ENCODE measurements around the gene SYNGR3. TPM values are rescaled to one million over a fixed set of nuclear protein-coding genes. Genes with fewer than 3 reads are reported as not detected.

SYNGR3 gene
- total and polyA plus RNA-seq, 2 of the 13 experiments (the other 11 are each of a cell fraction or from before 2014, with no cell fraction given), result 0.97 to 5.7 TPM

GRCh38 chr16:1946495-1947368 is 43.0 kb upstream of the SYNGR3 start (continued):
- TF ChIP-seq ZGPAT (CRISPR knock-in tag; IDR thresholded peaks at IDR 0.05) (0 out of 2 replicates have a peak, but pooled peaks have one; percentile 24), SIN3B (IDR thresholded peaks at IDR 0.05; ENCODE audit: low read length) (no peak), GABPA (IDR thresholded peaks at IDR 0.05; ENCODE audit: low read depth, low read length) (no peak), GABPA (CRISPR knock-in tag; IDR thresholded peaks at IDR 0.05; ENCODE audit: low read depth) (0 out of 2 replicates have a peak, but pooled peaks have one; percentile 22), GABPB1 (CRISPR knock-in tag; IDR thresholded peaks at IDR 0.05) (peak; percentile 75), SAP130 (CRISPR knock-in tag; IDR thresholded peaks at IDR 0.05; ENCODE audit: low read depth) (0 out of 2 replicates have a peak, but pooled peaks have one; percentile 14), CTCF (CRISPR knock-in tag; IDR thresholded peaks at IDR 0.05) (peak; percentile 56), CBX5 (CRISPR knock-in tag; IDR thresholded peaks at IDR 0.05; ENCODE audit: borderline replicate concordance) (0 out of 2 replicates have a peak, but pooled peaks have one; percentile 13), ZNF687 (CRISPR knock-in tag; IDR thresholded peaks at IDR 0.05) (peak; percentile 51), HNRNPL (IDR thresholded peaks at IDR 0.05; ENCODE audit: low read depth, low read length) (peak; percentile 90), UBTF (CRISPR knock-in tag; IDR thresholded peaks at IDR 0.05) (no peak), ELF1 (CRISPR knock-in tag; IDR thresholded peaks at IDR 0.05) (peak; percentile 59), ETV5 (CRISPR knock-in tag; IDR thresholded peaks at IDR 0.05; ENCODE audit: borderline replicate concordance) (0 out of 2 replicates have a peak, but pooled peaks have one; percentile 27), MXI1 (IDR thresholded peaks at IDR 0.05; ENCODE audit: borderline replicate concordance, low read depth, low read length) (peak; percentile 48; the same call in 2 of the 3 replicates), TEAD3 (CRISPR knock-in tag; optimal IDR thresholded peaks at IDR 0.05; ENCODE audit: borderline replicate concordance) (peak; percentile 44), ZFX (CRISPR knock-in tag; IDR thresholded peaks at IDR 0.05; ENCODE audit: low read depth) (peak; percentile 46), DMAP1 (CRISPR knock-in tag; IDR thresholded peaks at IDR 0.05) (no peak)

Data from HepG2 (cell line).